Suprapubic skin (tissue), 4 donors: ENCODE data around the gene GALNT9. TPM values are rescaled to one million over a fixed set of nuclear protein-coding genes. Genes with fewer than 3 reads are reported as not detected.

Experiments used
- DNase-seq, 2 donors: peaks; one replicate each; pipeline ENCODE4 v3.0.0-alpha.2; 2019; ENCODE audit warnings: low spot score in 2 of 2
- H3K27ac ChIP-seq: fragments of 200-600 bp; sonication (generic); one replicate; pipeline ENCODE4 v1.5.1; 2019
- H3K27me3 ChIP-seq: fragments of 200-600 bp; sonication (generic); one replicate; pipeline ENCODE4 v1.5.1; 2019
- H3K36me3 ChIP-seq: fragments of 200-600 bp; sonication (generic); one replicate; pipeline ENCODE4 v1.5.1; 2019
- H3K4me1 ChIP-seq: fragments of 200-600 bp; sonication (generic); one replicate; pipeline ENCODE4 v1.5.1; 2019
- H3K4me3 ChIP-seq: fragments of 200-600 bp; sonication (generic); one replicate; pipeline ENCODE4 v1.5.1; 2019; ENCODE audit warnings: mild to moderate bottlenecking
- H3K9me3 ChIP-seq: fragments of 200-600 bp; sonication (generic); one replicate; pipeline ENCODE4 v1.5.1; 2019
- EP300 ChIP-seq: sonication (generic); formaldehyde crosslinking; IDR thresholded peaks from one replicate; pipeline ENCODE4 v1.6.1; 2017; ENCODE audit warnings: antibody characterized with exemption
- POLR2A ChIP-seq, 2 donors: fragments of 450-650 bp; IDR thresholded peaks; one replicate each; pipeline ENCODE4 v1.6.1; 2017; ENCODE audit warnings: antibody characterized with exemption in 2 of 2, mild to moderate bottlenecking in 2 of 2, moderate library complexity in 2 of 2
- POLR2AphosphoS5 ChIP-seq, 3 donors: sonication (generic); formaldehyde crosslinking; IDR thresholded peaks; one replicate each; pipeline ENCODE4 v1.6.1; 2017; ENCODE audit warnings: antibody characterized with exemption in 3 of 3
- WGBS: methylation state at CpG from one replicate; pipeline ENCODE4 v1.1.5; 2018; 5-methylcytosine and 5-hydroxymethylcytosine counted together
- total RNA-seq, 4 donors: library from RNA; depleted of rRNA; stranded (reverse); fragments of >200 nt; gene quantifications; one replicate each; pipeline ENCODE4 v1.1.0, GENCODE V29; 2016
- TF ChIP-seq, protein P1 (sequence below), 2 donors: fragments of 200-600 bp in 1 of 2; fragments of 450-650 bp in 1 of 2; sonication (generic) in 1 of 2; IDR thresholded peaks; one replicate each; pipeline ENCODE4 v1.5.1; 2016 to 2019; ENCODE audit warnings: antibody characterized with exemption in 2 of 2, mild to moderate bottlenecking in 1 of 2, moderate library complexity in 1 of 2

The GALNT9 gene
- total RNA-seq, 4 donors from 2014 or later = not detected

DNA sequence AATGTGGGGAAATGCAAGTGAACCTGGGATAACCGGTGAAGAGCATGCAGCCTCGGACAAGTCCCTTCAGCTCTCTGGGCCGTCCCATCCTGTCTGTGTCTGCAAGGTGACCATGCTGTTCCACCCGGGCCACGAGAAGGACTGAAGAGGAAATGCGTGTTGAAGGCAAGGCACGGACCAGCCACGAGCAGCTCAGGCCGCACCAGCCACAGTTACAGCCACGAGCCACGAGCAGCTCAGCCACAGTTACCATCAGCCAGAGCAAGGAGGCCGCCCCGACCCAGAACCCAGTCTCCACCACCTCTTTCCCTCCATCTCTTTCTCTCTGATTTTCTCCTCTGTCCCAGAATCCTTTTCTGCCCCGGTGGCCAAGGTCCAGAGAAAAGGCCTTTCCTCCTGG lies 18.8 kb upstream of the GALNT9 start:
- no peak for DNase-seq
- TF ChIP-seq, protein P1, sequence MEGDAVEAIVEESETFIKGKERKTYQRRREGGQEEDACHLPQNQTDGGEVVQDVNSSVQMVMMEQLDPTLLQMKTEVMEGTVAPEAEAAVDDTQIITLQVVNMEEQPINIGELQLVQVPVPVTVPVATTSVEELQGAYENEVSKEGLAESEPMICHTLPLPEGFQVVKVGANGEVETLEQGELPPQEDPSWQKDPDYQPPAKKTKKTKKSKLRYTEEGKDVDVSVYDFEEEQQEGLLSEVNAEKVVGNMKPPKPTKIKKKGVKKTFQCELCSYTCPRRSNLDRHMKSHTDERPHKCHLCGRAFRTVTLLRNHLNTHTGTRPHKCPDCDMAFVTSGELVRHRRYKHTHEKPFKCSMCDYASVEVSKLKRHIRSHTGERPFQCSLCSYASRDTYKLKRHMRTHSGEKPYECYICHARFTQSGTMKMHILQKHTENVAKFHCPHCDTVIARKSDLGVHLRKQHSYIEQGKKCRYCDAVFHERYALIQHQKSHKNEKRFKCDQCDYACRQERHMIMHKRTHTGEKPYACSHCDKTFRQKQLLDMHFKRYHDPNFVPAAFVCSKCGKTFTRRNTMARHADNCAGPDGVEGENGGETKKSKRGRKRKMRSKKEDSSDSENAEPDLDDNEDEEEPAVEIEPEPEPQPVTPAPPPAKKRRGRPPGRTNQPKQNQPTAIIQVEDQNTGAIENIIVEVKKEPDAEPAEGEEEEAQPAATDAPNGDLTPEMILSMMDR (IDR thresholded peaks at IDR 0.05) = no peak
- TF ChIP-seq POLR2AphosphoS5 (IDR thresholded peaks at IDR 0.05) (no peak), EP300 (no peak), POLR2A (IDR thresholded peaks at IDR 0.05) (no peak)
- Histone ChIP-seq H3K4me1 (no peaks in the 10 kb centered on the region), H3K36me3 (no peaks in the 10 kb centered on the region), H3K9me3 (no peaks in the 10 kb centered on the region), H3K27me3 (peaks cover 70% of the 10 kb centered on the region), H3K4me3 (no peak overlapping the region), H3K27ac (no peak overlapping the region)
- 86% methylated on average over 14 of the region's 14 CpGs for WGBS

DNA sequence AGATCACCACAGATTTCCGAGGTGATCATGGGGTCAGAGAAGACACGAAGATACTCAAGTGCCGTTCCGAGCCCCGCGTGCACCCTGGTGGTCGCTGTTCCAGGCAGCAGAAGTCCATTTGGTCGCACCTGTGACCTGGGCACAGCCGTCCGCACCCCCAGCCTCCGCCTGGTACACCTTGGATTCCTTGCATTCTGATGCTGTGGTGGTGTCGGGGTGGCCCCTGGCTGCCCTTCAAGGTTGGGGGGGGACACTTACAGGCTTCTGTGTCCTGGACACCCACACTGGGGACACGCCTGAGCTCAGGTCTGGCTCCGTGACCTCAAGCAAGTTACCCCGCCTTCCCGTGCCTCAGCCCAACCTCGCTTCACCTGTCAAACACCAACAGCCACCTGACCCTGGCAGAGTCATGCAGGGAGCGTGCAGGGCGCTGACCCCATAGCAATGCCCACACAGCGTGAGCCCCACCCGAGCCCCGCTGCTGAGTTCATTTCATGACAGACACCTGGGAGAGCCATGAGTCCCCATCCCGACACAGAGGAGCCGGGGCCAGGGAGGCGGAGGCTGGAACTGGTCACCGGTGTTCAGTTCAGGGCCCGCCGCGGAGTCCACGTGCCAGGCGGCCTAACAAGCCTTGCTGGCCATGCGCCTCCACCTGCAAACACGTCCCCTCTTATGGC lies 17.9 kb upstream of the GALNT9 start:
- 90% methylated on average over 2 of the region's 33 CpGs for WGBS
- H3K36me3 ChIP-seq = no peaks in the 10 kb centered on the region

DNA sequence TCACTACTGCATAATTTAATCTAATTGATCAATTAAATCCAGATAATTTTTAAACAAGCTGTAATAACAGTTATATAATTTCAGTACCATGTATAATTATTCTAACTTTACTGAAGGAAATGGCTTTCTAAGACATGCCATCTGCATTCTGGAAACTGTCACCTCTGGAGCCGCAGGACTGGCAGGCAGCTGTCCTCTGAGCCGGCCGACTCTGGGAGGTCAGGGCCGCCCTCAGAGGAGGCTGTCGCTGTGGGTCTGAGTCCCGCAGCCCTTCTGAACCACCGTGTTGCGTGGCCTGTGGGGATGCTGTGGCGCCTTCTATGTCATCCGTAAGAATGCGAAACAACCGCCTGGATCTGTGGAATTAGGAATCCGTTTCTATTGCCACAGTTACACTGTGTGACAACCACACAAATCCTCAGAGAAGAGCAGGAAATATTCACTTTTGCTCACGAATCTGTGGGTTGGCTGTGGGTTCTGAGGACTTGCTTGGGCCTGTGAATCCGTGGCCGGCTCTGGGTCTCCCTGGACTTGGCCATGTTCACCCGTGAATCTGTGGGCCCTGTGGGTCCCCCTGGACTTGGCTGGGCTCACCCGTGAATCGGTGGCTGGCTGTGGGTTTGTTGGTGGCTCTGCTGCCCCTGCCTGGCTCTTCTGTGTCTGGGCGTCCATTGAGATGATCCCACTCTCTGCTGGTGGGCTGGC lies 17.2 kb upstream of the GALNT9 start:
- no peak overlapping the region for H3K27ac ChIP-seq
- TF ChIP-seq, protein P1 (IDR thresholded peaks at IDR 0.05) = no peak
- TF ChIP-seq EP300 = no peak
- TF ChIP-seq POLR2A (IDR thresholded peaks at IDR 0.05) = no peak
- no peak for TF ChIP-seq POLR2AphosphoS5 (IDR thresholded peaks at IDR 0.05)
- no peak overlapping the region for H3K4me3 ChIP-seq
- H3K27me3 ChIP-seq = peaks cover 70% of the 10 kb centered on the region
- no peaks in the 10 kb centered on the region for H3K36me3 ChIP-seq
- no peak for DNase-seq
- H3K9me3 ChIP-seq = no peaks in the 10 kb centered on the region
- 59% methylated on average over 10 of the region's 20 CpGs for WGBS
- no peaks in the 10 kb centered on the region for H3K4me1 ChIP-seq

More for the DNA sequence above, 17.9 kb upstream of the GALNT9 start:
- TF ChIP-seq POLR2AphosphoS5 (IDR thresholded peaks at IDR 0.05) = no peak
- TF ChIP-seq, protein P1 (IDR thresholded peaks at IDR 0.05) = no peak
- TF ChIP-seq EP300 = no peak
- no peak for TF ChIP-seq POLR2A (IDR thresholded peaks at IDR 0.05)
- H3K4me3 ChIP-seq = no peak overlapping the region
- H3K27ac ChIP-seq = no peak overlapping the region
- peaks cover 70% of the 10 kb centered on the region for H3K27me3 ChIP-seq
- H3K9me3 ChIP-seq = no peaks in the 10 kb centered on the region
- H3K4me1 ChIP-seq = no peaks in the 10 kb centered on the region
- DNase-seq = no peak

DNA sequence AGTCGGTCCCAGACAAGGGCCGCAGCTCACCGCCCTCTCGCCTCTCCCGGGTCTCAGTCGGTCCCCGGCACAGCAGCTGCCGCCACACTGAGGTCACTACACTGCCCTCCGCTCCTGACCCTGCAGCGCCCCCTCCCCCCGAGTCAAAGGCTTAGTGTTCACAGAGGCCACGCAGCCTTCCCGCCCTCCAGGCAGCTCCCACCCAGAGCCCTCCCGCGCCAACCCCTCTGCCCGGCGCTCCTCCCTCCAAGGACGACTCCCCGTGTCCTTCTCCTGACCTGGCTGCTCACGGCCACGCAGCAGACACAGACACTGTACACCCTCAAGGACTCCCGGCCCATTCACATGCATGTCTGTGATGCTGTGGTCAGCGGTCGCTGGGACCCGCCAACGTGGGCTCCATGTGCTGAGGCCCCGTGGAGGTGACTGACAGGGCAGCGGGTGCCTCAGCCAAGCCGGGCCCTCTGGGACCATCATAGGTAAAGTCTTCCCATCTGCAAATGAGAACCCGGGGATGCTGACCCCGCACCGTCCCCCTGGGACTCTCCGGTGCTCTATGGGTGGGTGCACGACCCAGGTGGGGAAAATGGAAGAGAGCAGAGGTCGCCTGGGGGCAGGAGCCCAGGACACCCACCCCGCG lies 16.3 kb upstream of the GALNT9 start:
- no peaks in the 10 kb centered on the region for H3K4me1 ChIP-seq
- WGBS = 67% methylated on average over 27 of the region's 37 CpGs
- H3K27ac ChIP-seq = no peak overlapping the region
- no peaks in the 10 kb centered on the region for H3K36me3 ChIP-seq
- H3K27me3 ChIP-seq = peaks cover 73% of the 10 kb centered on the region
- no peaks in the 10 kb centered on the region for H3K9me3 ChIP-seq
- TF ChIP-seq EP300 = no peak
- TF ChIP-seq POLR2A (IDR thresholded peaks at IDR 0.05) = no peak
- TF ChIP-seq POLR2AphosphoS5 (IDR thresholded peaks at IDR 0.05) = no peak
- TF ChIP-seq, protein P1 (IDR thresholded peaks at IDR 0.05) = no peak
- DNase-seq = no peak
- H3K4me3 ChIP-seq = no peak overlapping the region

DNA sequence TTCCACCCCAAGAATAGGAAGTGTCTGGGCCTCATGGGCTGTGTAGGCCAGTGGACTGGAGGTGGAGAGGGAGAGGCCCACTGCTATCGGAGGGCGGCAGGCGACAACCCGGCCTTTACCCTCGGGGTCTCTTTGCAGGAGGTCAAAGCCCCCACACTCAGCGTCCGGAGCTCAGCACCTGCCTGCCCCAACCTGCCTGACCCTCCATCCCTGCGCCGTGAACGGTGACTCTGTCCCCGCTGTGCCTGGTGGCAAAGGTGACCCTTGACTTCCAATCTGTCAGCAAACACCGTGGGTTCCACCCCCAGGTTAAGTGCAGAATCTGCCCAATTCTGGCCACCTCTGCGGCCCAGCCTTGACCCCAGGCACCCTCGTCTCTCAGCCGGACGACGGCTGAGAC lies 15.7 kb upstream of the GALNT9 start:
- Histone ChIP-seq H3K4me1 (no peaks in the 10 kb centered on the region), H3K27me3 (peaks cover 79% of the 10 kb centered on the region), H3K9me3 (no peaks in the 10 kb centered on the region), H3K36me3 (no peaks in the 10 kb centered on the region), H3K27ac (no peak overlapping the region), H3K4me3 (no peak overlapping the region)
- TF ChIP-seq POLR2AphosphoS5 (IDR thresholded peaks at IDR 0.05) (no peak), EP300 (no peak), POLR2A (IDR thresholded peaks at IDR 0.05) (no peak)
- TF ChIP-seq, protein P1 (IDR thresholded peaks at IDR 0.05) = no peak
- 52% methylated on average over 7 of the region's 17 CpGs for WGBS
- no peak for DNase-seq
